T47D (cell line): ENCODE results near the gene TSHZ1.
"Not testable (repeated sequence)": the region's sequence is repeated elsewhere in the genome, so short reads cannot be mapped to it uniquely, and the experiment has no call there.

Source experiments
- DNase-seq, 2 experiments: peaks; one replicate each; pipeline versions ENCODE4 v3.0.0 to v3.0.0-alpha.2; 2011 to 2012; ENCODE audit warnings: low read depth in 1 of 2, low spot score in 1 of 2
- JUND ChIP-seq: IDR thresholded peaks from 2 replicates; pipeline ENCODE4 v1.6.1; 2012; ENCODE audit warnings: low read depth
- in situ Hi-C: cut with HindIII; loops from 2 replicates; pipeline ENCODE4 v1.10.0; 2016; ENCODE audit warnings: low sequenced_read_pairs, low pct_unique_long_range_greater_than_20kb

The TSHZ1 gene

GRCh38 chr18:75170916-75171315 is 39.7 kb upstream of the TSHZ1 start:
- in situ Hi-C loops = no loop called here
- TF ChIP-seq JUND = no peak
- DNase-seq = no peak

- no peak for TF ChIP-seq JUND
- in situ Hi-C loops = no loop called here
- no peak for DNase-seq
Observed at GRCh38 chr18:75172299-75173124, 38.1 kb upstream of the TSHZ1 start.

GRCh38 chr18:75173125-75173432 is 37.5 kb upstream of the TSHZ1 start:
- no peak for TF ChIP-seq JUND
- in situ Hi-C loops = no loop called here
- DNase-seq = no peak

GRCh38 chr18:75173738-75174137 is 36.9 kb upstream of the TSHZ1 start:
- no peak for TF ChIP-seq JUND
- DNase-seq = no peak
- in situ Hi-C loops = no loop called here

GRCh38 chr18:75176849-75177248 is 33.7 kb upstream of the TSHZ1 start:
- no peak for TF ChIP-seq JUND
- in situ Hi-C loops = no loop called here
- DNase-seq = no peak

GRCh38 chr18:75178376-75178775 is 32.2 kb upstream of the TSHZ1 start:
- no peak for TF ChIP-seq JUND
- in situ Hi-C loops = no loop called here
- no peak for DNase-seq

DNA sequence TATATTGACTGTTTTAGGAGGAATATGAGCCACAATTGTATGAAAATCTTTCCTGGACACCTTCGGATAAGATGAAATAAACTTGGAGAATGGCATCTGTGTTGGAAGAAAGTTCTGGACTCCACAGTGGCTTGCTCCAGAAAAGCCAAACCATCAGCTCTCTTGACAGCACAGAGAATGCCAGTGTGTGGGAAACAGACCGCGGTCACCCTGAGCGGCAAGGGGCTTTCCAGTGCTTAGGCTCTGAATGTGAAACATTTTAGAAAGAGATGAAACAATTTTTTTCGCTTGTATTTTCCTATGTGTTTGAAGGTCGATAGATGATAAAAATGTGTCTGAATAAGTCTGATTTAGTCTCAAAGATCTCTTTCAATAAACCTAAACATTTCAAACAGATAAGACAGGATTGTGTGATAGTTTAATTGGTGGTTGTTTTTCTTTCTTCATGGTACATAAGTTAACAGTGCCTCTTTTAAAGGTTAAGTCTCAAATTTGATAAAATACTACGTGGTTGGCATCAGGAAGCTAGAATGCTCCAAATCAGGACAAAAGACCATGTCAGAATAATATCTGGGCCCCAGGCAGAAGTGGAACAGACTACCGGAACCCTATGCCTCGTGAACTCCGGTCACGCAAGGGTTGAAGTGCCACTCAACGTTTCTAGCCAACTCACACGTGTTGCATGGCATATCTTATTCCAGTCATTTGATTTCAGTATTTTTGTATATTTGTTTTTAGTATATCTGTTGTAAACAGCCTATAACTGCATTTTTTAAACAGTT is 30.6 kb upstream of the TSHZ1 start:
- DNase-seq = no peak
- in situ Hi-C loops = no loop called here

DNA sequence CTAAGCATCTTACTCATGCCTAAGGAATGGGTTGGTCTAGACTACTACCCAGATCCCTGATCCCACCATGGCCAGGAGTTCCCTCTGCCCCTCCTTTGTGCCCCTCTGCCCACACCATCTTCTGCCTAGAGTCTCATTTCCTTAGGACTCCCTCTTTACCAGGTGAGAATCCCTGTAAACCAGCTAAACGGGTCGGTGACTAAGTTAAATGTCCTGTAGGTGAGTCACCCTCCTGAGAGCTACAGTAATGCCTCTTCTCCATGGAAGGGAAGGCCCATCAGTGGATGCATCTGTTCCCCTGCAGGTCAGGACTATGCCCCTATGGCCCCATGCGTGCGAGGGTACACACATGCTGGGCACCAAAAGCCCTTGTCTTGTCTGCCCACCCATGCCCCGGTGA is 27.1 kb upstream of the TSHZ1 start:
- DNase-seq = peak in 1 of 2 experiments; percentile 63
- in situ Hi-C loops = no loop called here
- no peak for TF ChIP-seq JUND

More for the DNA sequence above, 30.6 kb upstream of the TSHZ1 start:
- TF ChIP-seq JUND = no peak

DNA sequence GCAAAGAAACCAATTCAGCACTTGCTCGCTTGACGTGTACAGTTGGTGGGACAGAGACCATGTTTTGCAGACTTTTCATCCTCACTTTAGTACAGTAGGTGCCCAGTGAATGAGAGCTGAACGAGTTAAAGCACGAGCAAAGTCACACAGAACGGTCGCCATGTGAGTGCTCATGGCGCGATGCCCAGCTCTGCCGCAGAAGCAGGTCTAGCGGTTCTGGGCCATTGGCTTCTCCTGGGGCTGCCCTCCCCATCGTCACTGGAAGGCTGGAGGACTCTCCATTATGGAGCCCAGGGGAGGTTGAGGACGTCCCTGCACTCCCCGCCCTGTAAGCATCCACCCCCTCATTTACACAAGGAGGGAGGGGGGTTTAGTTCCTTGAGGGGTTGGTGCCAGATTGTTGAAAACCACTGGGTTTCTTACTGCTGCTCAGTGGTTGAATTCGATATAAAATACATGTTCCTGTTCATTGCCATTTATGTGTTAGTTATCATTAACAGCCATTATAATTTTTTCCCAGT is 26.6 kb upstream of the TSHZ1 start:
- in situ Hi-C loops = no loop called here
- DNase-seq = no peak
- no peak for TF ChIP-seq JUND

DNA sequence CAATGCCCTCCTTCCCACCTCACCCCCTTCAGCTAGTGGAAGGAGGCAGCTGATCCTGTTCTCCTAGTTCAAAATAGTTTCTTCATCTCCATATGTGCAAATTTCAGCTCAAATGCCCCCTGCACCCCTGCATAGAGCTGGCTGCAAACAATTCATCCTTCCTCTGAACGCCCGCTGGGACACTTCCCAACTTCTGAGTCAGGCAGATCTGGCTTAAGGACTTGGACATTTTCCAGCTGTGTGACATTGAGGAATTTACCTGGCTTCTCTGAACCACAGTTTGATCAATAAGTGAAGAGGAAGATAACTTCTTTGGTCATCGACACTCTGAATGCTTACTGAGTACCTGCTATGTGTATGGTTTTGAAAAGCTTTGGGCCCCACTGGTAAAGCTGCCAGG is 25.1 kb upstream of the TSHZ1 start:
- TF ChIP-seq JUND = no peak
- in situ Hi-C loops = no loop called here
- DNase-seq = no peak

DNA sequence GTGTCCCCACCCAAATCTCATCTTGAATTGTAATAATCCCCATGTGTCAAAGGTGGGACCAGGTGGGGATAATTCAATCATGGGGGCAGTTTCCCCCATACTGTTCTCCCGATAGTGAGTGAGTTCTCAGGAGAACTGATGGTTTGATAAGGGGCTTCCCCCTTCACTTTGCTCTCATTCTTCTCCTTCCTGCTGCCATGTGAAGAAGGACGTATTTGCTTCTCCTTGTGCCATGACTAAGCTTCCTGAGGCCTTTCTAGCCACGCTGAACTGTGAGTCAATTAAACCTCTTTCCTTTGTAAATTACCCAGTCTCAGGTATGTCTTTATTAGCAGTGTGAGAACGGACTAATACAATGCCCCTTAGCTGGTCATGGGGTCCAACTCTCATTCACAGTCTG is 22.9 kb upstream of the TSHZ1 start:
- DNase-seq, in situ Hi-C loops: not testable (repeated sequence)

DNA sequence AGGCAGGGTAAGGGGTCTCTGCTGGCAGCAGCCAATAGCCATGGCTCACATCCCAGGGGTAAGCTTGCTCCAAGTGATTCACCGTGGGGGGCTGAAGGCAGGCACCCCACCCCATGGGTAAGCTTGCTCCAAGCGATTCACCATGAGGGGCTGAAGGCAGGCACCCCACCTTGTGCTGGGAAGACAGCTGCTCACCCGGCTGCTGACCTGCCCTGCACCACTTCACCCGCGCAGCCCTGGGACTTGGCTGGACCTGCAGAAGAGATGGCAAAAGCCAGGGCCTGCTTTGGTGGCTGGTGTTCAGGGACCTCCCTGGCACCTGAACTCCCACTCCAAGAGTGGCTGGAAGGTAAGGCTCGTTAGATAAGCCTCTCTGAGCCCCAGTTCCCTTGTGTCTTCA is 20.9 kb upstream of the TSHZ1 start:
- TF ChIP-seq JUND = no peak
- no peak for DNase-seq
- in situ Hi-C loops = no loop called here

- DNase-seq = no peak
- no peak for TF ChIP-seq JUND
- in situ Hi-C loops = no loop called here
Observed at GRCh38 chr18:75192899-75193298, 17.7 kb upstream of the TSHZ1 start.

GRCh38 chr18:75198036-75198435 is 12.6 kb upstream of the TSHZ1 start:
- in situ Hi-C loops = no loop called here
- no peak for TF ChIP-seq JUND
- DNase-seq = no peak
